Measurements from ENCODE around the gene BARHL2.

GRCh38 chr1:90706437-90707362 is 10.4 kb downstream of the BARHL2 start:
- TF ChIP-seq POLR2A (IDR thresholded peaks at IDR 0.05) = no peak
- TF ChIP-seq, protein P1, sequence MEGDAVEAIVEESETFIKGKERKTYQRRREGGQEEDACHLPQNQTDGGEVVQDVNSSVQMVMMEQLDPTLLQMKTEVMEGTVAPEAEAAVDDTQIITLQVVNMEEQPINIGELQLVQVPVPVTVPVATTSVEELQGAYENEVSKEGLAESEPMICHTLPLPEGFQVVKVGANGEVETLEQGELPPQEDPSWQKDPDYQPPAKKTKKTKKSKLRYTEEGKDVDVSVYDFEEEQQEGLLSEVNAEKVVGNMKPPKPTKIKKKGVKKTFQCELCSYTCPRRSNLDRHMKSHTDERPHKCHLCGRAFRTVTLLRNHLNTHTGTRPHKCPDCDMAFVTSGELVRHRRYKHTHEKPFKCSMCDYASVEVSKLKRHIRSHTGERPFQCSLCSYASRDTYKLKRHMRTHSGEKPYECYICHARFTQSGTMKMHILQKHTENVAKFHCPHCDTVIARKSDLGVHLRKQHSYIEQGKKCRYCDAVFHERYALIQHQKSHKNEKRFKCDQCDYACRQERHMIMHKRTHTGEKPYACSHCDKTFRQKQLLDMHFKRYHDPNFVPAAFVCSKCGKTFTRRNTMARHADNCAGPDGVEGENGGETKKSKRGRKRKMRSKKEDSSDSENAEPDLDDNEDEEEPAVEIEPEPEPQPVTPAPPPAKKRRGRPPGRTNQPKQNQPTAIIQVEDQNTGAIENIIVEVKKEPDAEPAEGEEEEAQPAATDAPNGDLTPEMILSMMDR (IDR thresholded peaks at IDR 0.05) = no peak

All from breast epithelium (tissue), 3 donors.